ENCODE measurements around the gene NOX5. TPM values are rescaled to one million over a fixed set of nuclear protein-coding genes. Genes with fewer than 3 reads are reported as not detected.

The NOX5 gene
- total RNA-seq, 1 donor from 2014 or later: 0.17 TPM

DNA sequence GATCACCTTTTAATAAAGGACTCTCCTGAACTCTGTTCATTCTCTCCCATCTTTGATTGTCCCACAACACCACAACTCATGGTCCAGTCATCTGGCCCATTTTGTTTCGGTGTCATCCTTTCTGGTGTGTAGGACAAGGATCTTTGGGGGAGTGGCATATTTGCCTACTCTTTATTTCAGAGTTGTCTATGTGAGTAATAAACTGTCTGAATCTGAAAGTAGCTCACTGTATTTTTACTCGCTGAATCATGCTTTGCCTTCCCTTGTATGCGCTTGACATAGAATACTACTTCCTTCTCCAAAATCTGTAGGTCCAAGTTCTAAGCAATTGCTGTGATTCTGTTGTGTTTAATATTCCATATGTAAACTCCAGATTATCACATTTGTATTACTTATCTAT, 29.9 kb upstream of the NOX5 start:
- TF ChIP-seq, protein P1, sequence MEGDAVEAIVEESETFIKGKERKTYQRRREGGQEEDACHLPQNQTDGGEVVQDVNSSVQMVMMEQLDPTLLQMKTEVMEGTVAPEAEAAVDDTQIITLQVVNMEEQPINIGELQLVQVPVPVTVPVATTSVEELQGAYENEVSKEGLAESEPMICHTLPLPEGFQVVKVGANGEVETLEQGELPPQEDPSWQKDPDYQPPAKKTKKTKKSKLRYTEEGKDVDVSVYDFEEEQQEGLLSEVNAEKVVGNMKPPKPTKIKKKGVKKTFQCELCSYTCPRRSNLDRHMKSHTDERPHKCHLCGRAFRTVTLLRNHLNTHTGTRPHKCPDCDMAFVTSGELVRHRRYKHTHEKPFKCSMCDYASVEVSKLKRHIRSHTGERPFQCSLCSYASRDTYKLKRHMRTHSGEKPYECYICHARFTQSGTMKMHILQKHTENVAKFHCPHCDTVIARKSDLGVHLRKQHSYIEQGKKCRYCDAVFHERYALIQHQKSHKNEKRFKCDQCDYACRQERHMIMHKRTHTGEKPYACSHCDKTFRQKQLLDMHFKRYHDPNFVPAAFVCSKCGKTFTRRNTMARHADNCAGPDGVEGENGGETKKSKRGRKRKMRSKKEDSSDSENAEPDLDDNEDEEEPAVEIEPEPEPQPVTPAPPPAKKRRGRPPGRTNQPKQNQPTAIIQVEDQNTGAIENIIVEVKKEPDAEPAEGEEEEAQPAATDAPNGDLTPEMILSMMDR (IDR thresholded peaks at IDR 0.05; ENCODE audit: insufficient read depth, low read length, poor library complexity, severe bottlenecking): no peak
- no peaks in the 10 kb centered on the region for H3K27me3 ChIP-seq (ENCODE audit: control insufficient read depth, insufficient read depth, low read length)
- no peak for DNase-seq (ENCODE audit: low read depth)

DNA sequence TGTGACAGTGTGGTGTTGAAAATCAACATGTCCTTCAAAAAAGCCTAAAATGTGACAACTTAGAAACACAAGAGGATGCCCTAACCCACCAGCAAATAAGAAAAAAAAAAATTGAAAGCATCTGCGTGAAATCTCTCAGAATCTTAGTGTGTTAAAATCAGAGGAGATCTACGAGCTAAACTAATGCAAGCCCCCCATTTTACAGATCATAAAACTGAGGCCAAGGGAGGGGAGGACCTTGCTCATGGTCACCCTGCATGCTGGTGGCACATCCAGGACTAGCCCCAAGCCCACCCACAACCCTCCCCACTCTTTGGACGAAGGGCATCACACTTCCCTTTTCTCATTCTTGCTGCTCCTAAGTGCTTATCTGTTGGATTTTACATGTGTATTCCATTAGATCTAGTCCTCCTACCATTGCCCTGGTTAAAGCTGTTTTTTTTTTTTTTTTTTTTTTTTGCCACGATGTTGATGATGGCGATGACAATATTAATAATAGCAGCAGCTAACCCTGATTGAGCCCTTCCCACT, 29.1 kb upstream of the NOX5 start:
- TF ChIP-seq, protein P1 (IDR thresholded peaks at IDR 0.05; ENCODE audit: insufficient read depth, low read length, poor library complexity, severe bottlenecking): no peak
- Histone ChIP-seq H3K27me3 (ENCODE audit: control insufficient read depth, insufficient read depth, low read length) (no peaks in the 10 kb centered on the region), H3K36me3 (ENCODE audit: control insufficient read depth, insufficient read depth, low read length) (no peaks in the 10 kb centered on the region), H3K4me3 (ENCODE audit: low read depth, low read length) (no peak overlapping the region)
- DNase-seq (ENCODE audit: low read depth): no peak

More for the DNA sequence above, 29.9 kb upstream of the NOX5 start:
- no peak overlapping the region for H3K4me3 ChIP-seq (ENCODE audit: low read depth, low read length)
- H3K36me3 ChIP-seq (ENCODE audit: control insufficient read depth, insufficient read depth, low read length): no peaks in the 10 kb centered on the region

DNA sequence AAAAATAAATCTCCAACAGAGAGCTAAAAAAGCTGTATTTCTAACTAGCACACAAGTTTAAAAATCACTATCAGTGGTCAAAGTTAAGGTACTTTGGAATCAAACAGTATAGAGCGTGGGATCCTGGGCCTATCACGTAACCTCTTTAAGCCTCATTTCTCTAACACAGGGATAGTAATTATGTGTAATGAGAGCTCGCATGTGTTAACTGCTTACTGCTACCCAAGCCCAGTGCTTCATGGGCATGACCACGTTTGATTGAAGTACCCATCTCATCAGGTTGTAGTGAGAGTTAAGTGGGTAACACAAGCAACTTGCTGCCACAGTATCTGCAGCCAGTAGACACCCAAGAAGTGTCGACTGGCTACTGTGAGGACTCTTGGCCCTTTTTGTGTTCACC, 28.2 kb upstream of the NOX5 start:
- Histone ChIP-seq H3K27me3 (ENCODE audit: control insufficient read depth, insufficient read depth, low read length) (no peaks in the 10 kb centered on the region), H3K36me3 (ENCODE audit: control insufficient read depth, insufficient read depth, low read length) (no peaks in the 10 kb centered on the region), H3K4me3 (ENCODE audit: low read depth, low read length) (no peak overlapping the region)
- DNase-seq (ENCODE audit: low read depth): no peak
- TF ChIP-seq, protein P1 (IDR thresholded peaks at IDR 0.05; ENCODE audit: insufficient read depth, low read length, poor library complexity, severe bottlenecking): no peak

DNA sequence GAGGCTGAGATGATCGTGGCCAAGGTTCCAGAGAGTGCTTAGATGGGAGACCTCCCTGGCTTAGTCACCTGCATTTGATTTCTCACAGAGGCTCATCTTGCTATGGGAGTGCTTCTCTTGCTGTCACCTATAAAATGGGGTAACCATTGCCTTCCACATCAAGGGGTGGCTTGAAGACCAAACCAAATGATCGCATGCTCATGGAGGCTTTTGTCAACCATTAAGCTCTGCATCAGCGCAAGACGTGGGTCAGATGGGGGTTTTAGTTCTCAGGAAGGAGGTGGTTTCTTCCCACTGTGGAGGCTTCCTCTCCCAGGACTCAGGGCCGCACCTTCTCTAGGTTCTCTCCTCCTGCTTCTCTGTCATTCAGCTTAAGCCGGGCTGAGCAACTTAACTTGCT, 27.4 kb upstream of the NOX5 start:
- Histone ChIP-seq H3K27me3 (ENCODE audit: control insufficient read depth, insufficient read depth, low read length) (no peaks in the 10 kb centered on the region), H3K36me3 (ENCODE audit: control insufficient read depth, insufficient read depth, low read length) (no peaks in the 10 kb centered on the region), H3K4me3 (ENCODE audit: low read depth, low read length) (no peak overlapping the region)
- TF ChIP-seq, protein P1 (IDR thresholded peaks at IDR 0.05; ENCODE audit: insufficient read depth, low read length, poor library complexity, severe bottlenecking): no peak
- no peak for DNase-seq (ENCODE audit: low read depth)

DNA sequence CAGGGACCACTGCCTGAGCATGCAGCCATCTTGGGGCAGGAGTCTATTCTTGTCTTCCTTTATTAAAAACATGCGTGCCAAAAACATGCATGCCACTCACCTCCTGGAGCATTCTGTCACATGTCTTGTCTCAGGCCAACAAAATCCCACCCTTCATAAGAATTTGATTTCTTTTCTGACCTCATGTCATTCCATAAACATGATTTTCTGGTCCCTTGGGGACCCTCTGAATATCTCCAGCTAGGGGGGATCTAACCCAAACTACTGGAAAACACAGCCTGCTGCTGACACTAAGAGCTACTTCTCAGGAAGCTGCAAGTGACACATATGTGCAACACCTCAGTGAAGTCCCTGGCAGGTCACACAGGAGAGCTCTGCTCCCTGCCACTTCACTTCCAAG, 26.8 kb upstream of the NOX5 start:
- DNase-seq (ENCODE audit: low read depth): no peak
- H3K4me3 ChIP-seq (ENCODE audit: low read depth, low read length): no peak overlapping the region
- H3K27me3 ChIP-seq (ENCODE audit: control insufficient read depth, insufficient read depth, low read length): no peaks in the 10 kb centered on the region
- TF ChIP-seq, protein P1 (IDR thresholded peaks at IDR 0.05; ENCODE audit: insufficient read depth, low read length, poor library complexity, severe bottlenecking): no peak
- H3K36me3 ChIP-seq (ENCODE audit: control insufficient read depth, insufficient read depth, low read length): no peaks in the 10 kb centered on the region

DNA sequence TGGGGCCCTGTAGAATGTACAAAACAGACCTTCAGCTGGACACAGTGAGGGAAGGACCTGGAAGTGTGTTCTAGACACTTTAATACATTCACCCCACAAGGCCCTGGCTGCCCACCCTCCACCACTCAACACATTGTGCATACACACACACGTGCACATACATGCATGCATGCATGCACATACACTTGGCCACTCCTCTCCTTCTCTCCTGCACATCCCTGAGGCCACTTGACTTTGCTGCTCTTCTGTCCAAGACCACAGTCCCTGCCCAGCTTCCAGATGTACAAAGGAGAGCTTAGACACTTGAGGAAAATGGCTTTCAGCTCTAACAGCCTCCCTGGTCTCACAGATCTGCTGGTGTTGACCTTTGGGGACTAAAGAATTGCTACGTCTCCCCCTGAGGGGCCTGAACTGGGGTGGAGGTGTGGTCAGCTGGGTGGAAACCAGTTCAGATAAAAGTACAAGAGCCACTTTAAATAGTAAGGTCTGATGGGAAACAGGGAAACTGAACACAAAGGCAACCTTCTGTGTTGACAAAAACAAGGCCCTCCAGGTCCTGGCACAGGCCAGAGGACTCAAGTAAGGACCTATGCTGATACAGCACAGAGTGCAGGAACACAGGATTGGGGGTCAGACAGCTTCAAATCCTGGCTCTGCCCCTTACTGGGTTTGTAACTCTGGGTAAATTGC, 24.8 kb upstream of the NOX5 start:
- TF ChIP-seq, protein P1 (IDR thresholded peaks at IDR 0.05; ENCODE audit: insufficient read depth, low read length, poor library complexity, severe bottlenecking): no peak

More for the DNA sequence above, 24.8 kb upstream of the NOX5 start:
- Histone ChIP-seq H3K4me3 (ENCODE audit: low read depth, low read length) (no peak overlapping the region), H3K36me3 (ENCODE audit: control insufficient read depth, insufficient read depth, low read length) (no peaks in the 10 kb centered on the region), H3K27me3 (ENCODE audit: control insufficient read depth, insufficient read depth, low read length) (no peaks in the 10 kb centered on the region)
- DNase-seq (ENCODE audit: low read depth): no peak

Measured in kidney epithelial cell (primary cell).